ENCODE measurements around the gene PIBF1.

- no peak for TF ChIP-seq FOXP2 (optimal IDR thresholded peaks at IDR 0.05; ENCODE audit: control extremely low read depth, extremely low read length, insufficient read depth)
- no peak for TF ChIP-seq POLR2AphosphoS5 (IDR thresholded peaks at IDR 0.05; ENCODE audit: borderline replicate concordance, low read depth, low read length)
Measured at GRCh38 chr13:72884101-72884500, 102.2 kb downstream of the PIBF1 start.

Measured in SK-N-MC (cell line).